22Rv1 (cell line): ENCODE results near the gene TOP2B.

Experiments used
- H3K27ac ChIP-seq: fragments of 450-650 bp; 2 replicates; pipeline ENCODE4 v1.5.1; 2017
- CTCF ChIP-seq: fragments of 450-650 bp; IDR thresholded peaks from 2 replicates; pipeline ENCODE4 v1.5.1; 2017; ENCODE audit warnings: mild to moderate bottlenecking
- ZFX ChIP-seq: fragments of 450-650 bp; IDR thresholded peaks from 2 replicates; pipeline ENCODE4 v1.6.1; 2017; ENCODE audit warnings: antibody characterized with exemption, borderline replicate concordance

Gene TOP2B

GRCh38 chr3:25572919-25573385 lies 91.8 kb downstream of the TOP2B start:
- TF ChIP-seq CTCF, result no peak
- no peak for TF ChIP-seq ZFX
- H3K27ac ChIP-seq, result no peak overlapping the region

GRCh38 chr3:25572336-25572735 lies 92.4 kb downstream of the TOP2B start:
- no peak overlapping the region for H3K27ac ChIP-seq
- no peak for TF ChIP-seq ZFX
- no peak for TF ChIP-seq CTCF

GRCh38 chr3:25571285-25571684 lies 93.4 kb downstream of the TOP2B start:
- no peak overlapping the region for H3K27ac ChIP-seq
- TF ChIP-seq ZFX (no peak), CTCF (no peak)

- H3K27ac ChIP-seq, result no peak overlapping the region
- no peak for TF ChIP-seq CTCF
Observed at GRCh38 chr3:25568525-25569078, 96.1 kb downstream of the TOP2B start.

- H3K27ac ChIP-seq, result no peak overlapping the region
- TF ChIP-seq CTCF, result no peak
- no peak for TF ChIP-seq ZFX
Observed at GRCh38 chr3:25567806-25568524, 96.7 kb downstream of the TOP2B start.

GRCh38 chr3:25567388-25567787 lies 97.3 kb downstream of the TOP2B start:
- TF ChIP-seq ZFX (no peak), CTCF (no peak)
- no peak overlapping the region for H3K27ac ChIP-seq

GRCh38 chr3:25566358-25566920 lies 98.3 kb downstream of the TOP2B start:
- no peak overlapping the region for H3K27ac ChIP-seq
- TF ChIP-seq ZFX (no peak), CTCF (no peak)
